Lung (tissue), 12 donors: Measurements from ENCODE around the gene VSNL1. TPM values are rescaled to one million over a fixed set of nuclear protein-coding genes. Genes with fewer than 3 reads are reported as not detected.

Experiments
- ATAC-seq: fragments of 200-7000 bp; cut with Tn5 transposase; one replicate; pipeline ENCODE4 v1.9.1; 2020; ENCODE audit warnings: moderate number of reproducible peaks; ENCODE audit not compliant: insufficient read depth, low FRiP score
- DNase-seq, 3 donors: peaks; one replicate each; pipeline ENCODE4 v3.0.0-alpha.2; 2013 to 2017
- H3K27ac ChIP-seq, 2 donors: one replicate each; pipeline ENCODE4 v1.5.1; 2013; ENCODE audit warnings: mild to moderate bottlenecking in 2 of 2, moderate library complexity in 2 of 2, control low read depth in 1 of 2, inconsistent platforms in 1 of 2, low read depth in 1 of 2, low read length in 1 of 2
- H3K27me3 ChIP-seq, 3 donors: one replicate each; pipeline ENCODE4 v1.5.1; 2013; ENCODE audit warnings: low read length in 2 of 3; ENCODE audit not compliant: control insufficient read depth in 3 of 3, insufficient read depth in 3 of 3
- H3K36me3 ChIP-seq, 4 donors: one replicate each; pipeline ENCODE4 v1.5.1; 2013; ENCODE audit warnings: low read length in 4 of 4, mild to moderate bottlenecking in 1 of 4, moderate library complexity in 1 of 4; ENCODE audit not compliant: control insufficient read depth in 4 of 4, insufficient read depth in 4 of 4
- H3K4me1 ChIP-seq, 5 donors: one replicate each; pipeline ENCODE4 v1.5.1; 2013; ENCODE audit warnings: low read length in 5 of 5, mild to moderate bottlenecking in 2 of 5, moderate library complexity in 1 of 5; ENCODE audit not compliant: control insufficient read depth in 5 of 5, insufficient read depth in 5 of 5
- H3K4me3 ChIP-seq: one replicate; pipeline ENCODE4 v1.5.1; 2013; ENCODE audit warnings: mild to moderate bottlenecking, control low read depth, moderate library complexity
- H3K9ac ChIP-seq, 2 donors: one replicate each; pipeline ENCODE4 v1.5.1; 2013; ENCODE audit warnings: low read length in 2 of 2, control low read depth in 1 of 2; ENCODE audit not compliant: insufficient read depth in 1 of 2
- H3K9me3 ChIP-seq, 4 donors: one replicate each; pipeline ENCODE4 v1.5.1; 2013; ENCODE audit warnings: low read length in 3 of 4, mild to moderate bottlenecking in 1 of 4, moderate library complexity in 1 of 4; ENCODE audit not compliant: control insufficient read depth in 4 of 4, insufficient read depth in 3 of 4
- CTCF ChIP-seq: IDR thresholded peaks from 2 replicates; pipeline ENCODE4 v1.5.1; 2012; ENCODE audit warnings: mild to moderate bottlenecking; ENCODE audit errors: control extremely low read depth, extremely low read depth
- WGBS, 2 donors: extraction: QIAGEN DNeasy Blood & Tissue Kit; methylation state at CpG; one replicate each; pipeline ENCODE4 v1.1.7; 2013; 5-methylcytosine and 5-hydroxymethylcytosine counted together
- polyA plus RNA-seq, 2 donors: library from polyadenylated mRNA; stranded (reverse); fragments of 200-250 nt; gene quantifications; one replicate each; pipeline ENCODE4 v1.2.1, GENCODE V29; 2013
- total RNA-seq, 2 donors: library from RNA; depleted of rRNA in 1 of 2; stranded (reverse); fragments of >200 nt in 1 of 2; gene quantifications; one replicate each; pipeline ENCODE4 v1.2.1, GENCODE V29; 2014 to 2021
- donor health status: control.
- donor health status: control.
- donor health status: Bipolar disorder and iron deficiency.
- donor health status: healthy.
- donor health status: DM: yes; HTN: yes; CAD: no.

Gene VSNL1
- total and polyA plus RNA-seq, 4 donors: 0.87 to 6.9 (median 1.5) TPM

GRCh38 chr2:17616405-17616804, 75.9 kb downstream of the VSNL1 start:
- TF ChIP-seq CTCF: no peak
- 86 to 92% methylated on average over 1 of the region's 1 CpG for WGBS, 2 donors

DNA sequence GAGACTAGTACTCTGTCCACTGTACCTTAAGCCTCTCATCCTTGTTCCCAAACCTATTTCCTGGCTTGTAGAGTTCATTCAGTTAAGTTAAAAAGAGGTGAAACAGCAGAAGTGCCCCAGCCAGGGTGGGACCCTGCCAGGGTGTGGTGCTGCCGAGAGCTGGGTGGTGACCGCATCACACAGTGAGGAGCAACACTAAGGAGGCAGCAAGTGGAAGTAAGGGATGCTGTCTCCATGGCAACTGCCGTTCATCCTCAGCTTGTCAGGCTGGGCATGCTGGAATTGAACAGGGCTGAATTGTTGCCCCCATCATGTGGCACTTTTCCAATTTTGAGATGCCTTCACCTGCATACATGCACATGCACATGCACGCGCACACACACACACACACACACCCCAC, 77.0 kb downstream of the VSNL1 start:
- DNase-seq: no peak
- TF ChIP-seq CTCF: no peak
- 95 to 96% methylated on average over 5 of the region's 5 CpGs for WGBS, 2 donors

More at GRCh38 chr2:17616405-17616804, 75.9 kb downstream of the VSNL1 start:
- H3K9ac ChIP-seq: no peak overlapping the region
- no peaks in the 10 kb centered on the region for H3K9me3 ChIP-seq
- H3K27me3 ChIP-seq: no peaks in the 10 kb centered on the region
- no peaks in the 10 kb centered on the region for H3K36me3 ChIP-seq
- H3K4me1 ChIP-seq: no peaks in the 10 kb centered on the region
- H3K27ac ChIP-seq: no peak overlapping the region
- DNase-seq (no peak), ATAC-seq (no peak)
- H3K4me3 ChIP-seq: no peak overlapping the region

GRCh38 chr2:17617955-17618354, 77.5 kb downstream of the VSNL1 start:
- H3K9me3 ChIP-seq: no peaks in the 10 kb centered on the region
- no peak overlapping the region for H3K27ac ChIP-seq
- DNase-seq: no peak
- no peak for ATAC-seq
- H3K4me3 ChIP-seq: no peak overlapping the region
- H3K9ac ChIP-seq: no peak overlapping the region
- WGBS, 2 donors: 91 to 98% methylated on average over 1 of the region's 1 CpG
- peaks cover 0 to 2% (median 0%) of the 10 kb centered on the region in 5 donors for H3K4me1 ChIP-seq
- no peaks in the 10 kb centered on the region for H3K27me3 ChIP-seq
- no peaks in the 10 kb centered on the region for H3K36me3 ChIP-seq
- no peak for TF ChIP-seq CTCF

More for the DNA sequence above, 77.0 kb downstream of the VSNL1 start:
- Histone ChIP-seq H3K27me3 (no peaks in the 10 kb centered on the region), H3K9ac (no peak overlapping the region), H3K36me3 (no peaks in the 10 kb centered on the region), H3K9me3 (no peaks in the 10 kb centered on the region), H3K4me1 (peaks cover 0 to 1% (median 0%) of the 10 kb centered on the region in 5 donors), H3K27ac (no peak overlapping the region), H3K4me3 (no peak overlapping the region)
- ATAC-seq: no peak

DNA sequence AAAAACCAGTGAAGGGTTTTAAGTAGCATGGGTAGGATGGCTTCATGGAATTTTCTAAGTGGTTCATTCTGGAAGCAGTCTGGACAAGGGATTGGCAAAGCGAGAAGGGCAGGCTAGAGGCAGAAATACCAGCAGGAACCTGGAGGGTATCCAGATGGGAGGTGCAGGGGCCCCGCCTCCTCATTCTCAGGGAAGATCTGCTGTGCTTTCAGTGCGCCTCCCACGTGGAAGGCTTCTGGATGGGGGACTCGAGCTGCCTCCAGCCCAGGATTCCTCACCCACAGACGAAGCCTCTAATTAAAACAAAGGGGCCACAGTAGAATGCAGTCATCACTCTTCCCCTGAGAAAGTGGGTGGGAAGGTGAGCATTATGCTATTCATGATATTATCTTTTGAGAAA, 79.8 kb downstream of the VSNL1 start:
- WGBS, 2 donors: 59 to 72% methylated on average over 6 of the region's 6 CpGs
- Histone ChIP-seq H3K4me3 (no peak overlapping the region), H3K36me3 (no peaks in the 10 kb centered on the region), H3K9me3 (no peaks in the 10 kb centered on the region), H3K27ac (peak overlapping the region in 1 of 2 donors; percentile 31), H3K4me1 (peaks cover 0 to 2% (median 0%) of the 10 kb centered on the region in 5 donors), H3K9ac (no peak overlapping the region), H3K27me3 (no peaks in the 10 kb centered on the region)
- DNase-seq: no peak
- no peak for ATAC-seq
- no peak for TF ChIP-seq CTCF
